K562 (cell line): Measurements from ENCODE around the gene STX1A. TPM values are rescaled to one million over a fixed set of nuclear protein-coding genes. Genes with fewer than 3 reads are reported as not detected.

Experiments used
- CAMTA2 ChIP-seq: fragments of 250-450 bp; sonication (Bioruptor Pico); conservative IDR thresholded peaks from 2 replicates; pipeline ENCODE4 v1.5.1; 2022
- FOXA1 ChIP-seq: fragments of 450-650 bp; IDR thresholded peaks from 2 replicates; pipeline ENCODE4 v1.6.1; 2016; ENCODE audit warnings: mild to moderate bottlenecking, borderline replicate concordance
- FOXJ2 ChIP-seq: fragments of 200-800 bp; sonication (Bioruptor generic); IDR thresholded peaks from 2 replicates; pipeline ENCODE4 v1.6.1; 2016; ENCODE audit warnings: missing genetic modification characterization, missing compliant biosample characterization
- KLF10 ChIP-seq: fragments of 250-450 bp; sonication (Bioruptor Pico); IDR thresholded peaks from 2 replicates; pipeline ENCODE4 v1.6.1; 2021; ENCODE audit warnings: matching md5 sums
- MAFK ChIP-seq: IDR thresholded peaks from 2 replicates; pipeline ENCODE4 v1.6.1; 2011; ENCODE audit warnings: low read length, improper control_type of control experiment
- MEF2A ChIP-seq: IDR thresholded peaks from 2 replicates; pipeline ENCODE4 v1.6.1; 2011; ENCODE audit warnings: low read depth, mild to moderate bottlenecking, low read length, moderate library complexity; ENCODE audit not compliant: control insufficient read depth
- MGA ChIP-seq: fragments of 450-650 bp; IDR thresholded peaks from 2 replicates; pipeline ENCODE4 v1.6.1; 2016; ENCODE audit warnings: mild to moderate bottlenecking, moderate library complexity
- NCOA2 ChIP-seq, 2 experiments: fragments of 450-650 bp; IDR thresholded peaks; 2 replicates each; pipeline ENCODE4 v1.6.1; 2018; ENCODE audit warnings: mild to moderate bottlenecking in 2 of 2, moderate library complexity in 1 of 2; ENCODE audit not compliant: partially characterized antibody in 2 of 2
- NFE2 ChIP-seq: IDR thresholded peaks from 2 replicates; pipeline ENCODE4 v1.6.1; 2014; ENCODE audit warnings: antibody characterized with exemption, low read depth
- POLR3A ChIP-seq: IDR thresholded peaks from 2 replicates; pipeline ENCODE4 v1.6.1; 2011; ENCODE audit warnings: borderline replicate concordance, mild to moderate bottlenecking, moderate library complexity; ENCODE audit not compliant: insufficient read length, insufficient read depth; ENCODE audit errors: extremely low read depth
- RAD51 ChIP-seq: fragments of 450-650 bp; IDR thresholded peaks from 2 replicates; pipeline ENCODE4 v1.7.1; 2016; ENCODE audit warnings: low read depth, mild to moderate bottlenecking, borderline replicate concordance
- RFX1 ChIP-seq: fragments of 450-650 bp; IDR thresholded peaks from 2 replicates; pipeline ENCODE4 v1.6.1; 2016; ENCODE audit warnings: mild to moderate bottlenecking, moderate library complexity
- SFPQ ChIP-seq: fragments of 200-400 bp; formaldehyde crosslinking; IDR thresholded peaks from 2 replicates; pipeline ENCODE4 v1.6.1; 2017; ENCODE audit warnings: mild to moderate bottlenecking, low read depth, low read length, moderate library complexity
- SNIP1 ChIP-seq: fragments of 450-650 bp; IDR thresholded peaks from 2 replicates; pipeline ENCODE4 v1.7.1; 2017; ENCODE audit warnings: low read depth, mild to moderate bottlenecking
- TAF9B ChIP-seq: fragments of 450-650 bp; IDR thresholded peaks from 2 replicates; pipeline ENCODE4 v1.6.1; 2018; ENCODE audit warnings: mild to moderate bottlenecking; ENCODE audit not compliant: partially characterized antibody
- ZBTB8A ChIP-seq: fragments of 450-650 bp; IDR thresholded peaks from 2 replicates; pipeline ENCODE4 v1.6.1; 2018; ENCODE audit warnings: mild to moderate bottlenecking, moderate library complexity; ENCODE audit not compliant: partially characterized antibody
- ZNF174 ChIP-seq: fragments of 250-450 bp; sonication (Bioruptor Pico); IDR thresholded peaks from 2 replicates; pipeline ENCODE4 v1.4.0; 2020; ENCODE audit warnings: mild to moderate bottlenecking
- ZNF778 ChIP-seq: fragments of 450-650 bp; formaldehyde crosslinking; IDR thresholded peaks from 2 replicates; pipeline ENCODE4 v1.4.0; 2020; ENCODE audit warnings: mild to moderate bottlenecking, moderate library complexity
- polyA plus RNA-seq, 8 experiments: library from polyadenylated mRNA; depleted of rRNA in 4 of 8; stranded (reverse) in 5 of 8; unstranded in 3 of 8; fragments of >200 nt; fragmentation: Nextera tagmentation in 2 of 8; fragmentation: Illumina TruSeq in 1 of 8; extraction: Ambion mirVana in 2 of 8; extraction: Trizol in 1 of 8; gene quantifications; 2 replicates each; pipeline versions ENCODE4 v1.2.1 to v1.2.3, GENCODE V29; 2011 to 2014; ENCODE audit warnings: inconsistent platforms in 1 of 8, missing spikeins in 1 of 8
- total RNA-seq, 7 experiments: library from RNA; depleted of rRNA in 6 of 7; stranded (reverse); fragments of >200 nt in 6 of 7; fragmentation: Illumina TruSeq in 2 of 7; extraction: Trizol in 2 of 7; gene quantifications; 2 replicates each; pipeline versions ENCODE4 v1.2.1 to v1.2.3, GENCODE V29; 2011 to 2021; ENCODE audit warnings: low replicate concordance in 1 of 7

Gene STX1A
- total and polyA plus RNA-seq, 9 of the 15 experiments (the other 6 are each of a cell fraction or from before 2014, with no cell fraction given) = 0.04 to 15.1 (median 6.3) TPM

- TF ChIP-seq RFX1 = no peak
- TF ChIP-seq CAMTA2 (CRISPR knock-in tag) = no peak
- TF ChIP-seq POLR3A = no peak
- no peak for TF ChIP-seq ZNF778 (CRISPR knock-in tag)
- no peak for TF ChIP-seq SNIP1
- peak; percentile 72; the same call in 1 of the 2 replicates for TF ChIP-seq MAFK
- TF ChIP-seq FOXA1 = no peak
- no peak for TF ChIP-seq NCOA2 (IDR thresholded peaks at IDR 0.05; ENCODE audit: partially characterized antibody in 2 of 2)
- TF ChIP-seq ZNF174 (CRISPR knock-in tag) = no peak
- no peak for TF ChIP-seq FOXJ2 (tag)
- TF ChIP-seq ZBTB8A = no peak
- no peak for TF ChIP-seq TAF9B
- TF ChIP-seq NFE2 = peak; percentile 92
- no peak for TF ChIP-seq SFPQ
- TF ChIP-seq MGA = no peak
- TF ChIP-seq MEF2A = no peak
- no peak for TF ChIP-seq RAD51
- TF ChIP-seq KLF10 (CRISPR knock-in tag) = no peak
Measured at GRCh38 chr7:73727952-73728351, 8.5 kb upstream of the STX1A start (continued).
